Stimulated activated naive CD8-positive, alpha-beta T cell treated with anti-CD3 and anti-CD28 coated beads, Interleukin-15, Interleukin-2, amounts not matched to agents 100 ng/mL and 50 ng/mL, for 24 hours (primary cell): ENCODE data around the gene ABCD3.

Source experiments
- H3K27ac Mint-ChIP-seq: one replicate; pipeline ENCODE4 v1.8.0; 2021; ENCODE audit warnings: mild to moderate bottlenecking, mixed read lengths
- H3K27me3 Mint-ChIP-seq: one replicate; pipeline ENCODE4 v1.8.0; 2021; ENCODE audit warnings: mixed read lengths
- H3K36me3 Mint-ChIP-seq: one replicate; pipeline ENCODE4 v1.8.0; 2021; ENCODE audit warnings: low read depth, mixed read lengths
- H3K4me1 Mint-ChIP-seq: one replicate; pipeline ENCODE4 v1.8.0; 2021; ENCODE audit warnings: low read depth, mixed read lengths
- H3K4me3 Mint-ChIP-seq: one replicate; pipeline ENCODE4 v1.8.0; 2021; ENCODE audit warnings: mild to moderate bottlenecking, mixed read lengths
- H3K9me3 Mint-ChIP-seq: one replicate; pipeline ENCODE4 v1.8.0; 2021; ENCODE audit warnings: mixed read lengths

The ABCD3 gene

GRCh38 chr1:94539496-94539895 is 121.3 kb downstream of the ABCD3 start:
- Mint-ChIP-seq H3K4me3 (no peak overlapping the region), H3K27ac (no peak overlapping the region), H3K36me3 (no peaks in the 10 kb centered on the region), H3K4me1 (peaks cover 14% of the 10 kb centered on the region), H3K9me3 (no peaks in the 10 kb centered on the region), H3K27me3 (peaks cover 67% of the 10 kb centered on the region)

- Mint-ChIP-seq H3K36me3 (no peaks in the 10 kb centered on the region), H3K4me1 (peaks cover 14% of the 10 kb centered on the region), H3K27ac (no peak overlapping the region), H3K9me3 (no peaks in the 10 kb centered on the region), H3K27me3 (peaks cover 71% of the 10 kb centered on the region), H3K4me3 (peak overlapping the region; percentile 65)
Observed at GRCh38 chr1:94540440-94541245, 122.5 kb downstream of the ABCD3 start.

- Mint-ChIP-seq H3K4me3 (peak within 1 kb of the TSS; percentile 83), H3K27ac (peak within 1 kb of the TSS; percentile 55), H3K36me3 (no peaks in the 10 kb centered on the region), H3K27me3 (peaks cover 76% of the 10 kb centered on the region), H3K9me3 (no peaks in the 10 kb centered on the region), H3K4me1 (peaks cover 14% of the 10 kb centered on the region)
Observed at GRCh38 chr1:94541246-94542087, 123.3 kb downstream of the ABCD3 start, which contains the start of gene F3. TSS of gene F3 (minus strand) at chr1:94541759. CDS start at chr1:94541636, 123 bp downstream.

GRCh38 chr1:94542088-94542870 is 124.1 kb downstream of the ABCD3 start:
- H3K4me1 Mint-ChIP-seq = peaks cover 14% of the 10 kb centered on the region
- peak overlapping the region; percentile 83 for H3K4me3 Mint-ChIP-seq
- no peaks in the 10 kb centered on the region for H3K9me3 Mint-ChIP-seq
- H3K27ac Mint-ChIP-seq = peak overlapping the region; percentile 55
- H3K36me3 Mint-ChIP-seq = no peaks in the 10 kb centered on the region
- peaks cover 82% of the 10 kb centered on the region for H3K27me3 Mint-ChIP-seq

GRCh38 chr1:94543001-94543400 is 124.8 kb downstream of the ABCD3 start:
- H3K36me3 Mint-ChIP-seq = no peaks in the 10 kb centered on the region
- no peaks in the 10 kb centered on the region for H3K9me3 Mint-ChIP-seq
- peaks cover 14% of the 10 kb centered on the region for H3K4me1 Mint-ChIP-seq
- no peak overlapping the region for H3K27ac Mint-ChIP-seq
- peak overlapping the region; percentile 83 for H3K4me3 Mint-ChIP-seq
- peaks cover 81% of the 10 kb centered on the region for H3K27me3 Mint-ChIP-seq

GRCh38 chr1:94543893-94544635 is 125.9 kb downstream of the ABCD3 start:
- Mint-ChIP-seq H3K27ac (no peak overlapping the region), H3K36me3 (no peaks in the 10 kb centered on the region), H3K9me3 (no peaks in the 10 kb centered on the region), H3K27me3 (peaks cover 74% of the 10 kb centered on the region), H3K4me3 (no peak overlapping the region), H3K4me1 (peaks cover 14% of the 10 kb centered on the region)

GRCh38 chr1:94544706-94545490 is 126.7 kb downstream of the ABCD3 start:
- H3K4me3 Mint-ChIP-seq = no peak overlapping the region
- peaks cover 14% of the 10 kb centered on the region for H3K4me1 Mint-ChIP-seq
- H3K36me3 Mint-ChIP-seq = no peaks in the 10 kb centered on the region
- H3K27ac Mint-ChIP-seq = no peak overlapping the region
- peaks cover 66% of the 10 kb centered on the region for H3K27me3 Mint-ChIP-seq
- H3K9me3 Mint-ChIP-seq = no peaks in the 10 kb centered on the region

- no peaks in the 10 kb centered on the region for H3K9me3 Mint-ChIP-seq
- no peaks in the 10 kb centered on the region for H3K4me1 Mint-ChIP-seq
- no peaks in the 10 kb centered on the region for H3K36me3 Mint-ChIP-seq
- no peak overlapping the region for H3K27ac Mint-ChIP-seq
- H3K4me3 Mint-ChIP-seq = no peak overlapping the region
- H3K27me3 Mint-ChIP-seq = peaks cover 33% of the 10 kb centered on the region
Observed at GRCh38 chr1:94549706-94550105, 131.5 kb downstream of the ABCD3 start.

GRCh38 chr1:94550396-94550795 is 132.2 kb downstream of the ABCD3 start:
- Mint-ChIP-seq H3K27me3 (peaks cover 27% of the 10 kb centered on the region), H3K4me3 (no peak overlapping the region), H3K4me1 (no peaks in the 10 kb centered on the region), H3K9me3 (no peaks in the 10 kb centered on the region), H3K36me3 (no peaks in the 10 kb centered on the region), H3K27ac (no peak overlapping the region)

- Mint-ChIP-seq H3K4me1 (no peaks in the 10 kb centered on the region), H3K9me3 (no peaks in the 10 kb centered on the region), H3K27me3 (peaks cover 27% of the 10 kb centered on the region), H3K4me3 (no peak overlapping the region), H3K27ac (no peak overlapping the region), H3K36me3 (no peaks in the 10 kb centered on the region)
Observed at GRCh38 chr1:94550800-94551241, 132.6 kb downstream of the ABCD3 start.

- H3K4me1 Mint-ChIP-seq = no peaks in the 10 kb centered on the region
- no peaks in the 10 kb centered on the region for H3K9me3 Mint-ChIP-seq
- H3K27me3 Mint-ChIP-seq = peaks cover 22% of the 10 kb centered on the region
- H3K27ac Mint-ChIP-seq = no peak overlapping the region
- H3K36me3 Mint-ChIP-seq = no peaks in the 10 kb centered on the region
- H3K4me3 Mint-ChIP-seq = no peak overlapping the region
Observed at GRCh38 chr1:94551449-94551848, 133.3 kb downstream of the ABCD3 start.

- H3K4me1 Mint-ChIP-seq = no peaks in the 10 kb centered on the region
- no peaks in the 10 kb centered on the region for H3K9me3 Mint-ChIP-seq
- peaks cover 15% of the 10 kb centered on the region for H3K27me3 Mint-ChIP-seq
- H3K36me3 Mint-ChIP-seq = no peaks in the 10 kb centered on the region
- no peak overlapping the region for H3K27ac Mint-ChIP-seq
- no peak overlapping the region for H3K4me3 Mint-ChIP-seq
Observed at GRCh38 chr1:94552071-94552586, 133.9 kb downstream of the ABCD3 start.

GRCh38 chr1:94553323-94553730 is 135.1 kb downstream of the ABCD3 start:
- no peaks in the 10 kb centered on the region for H3K9me3 Mint-ChIP-seq
- no peak overlapping the region for H3K4me3 Mint-ChIP-seq
- no peaks in the 10 kb centered on the region for H3K36me3 Mint-ChIP-seq
- no peak overlapping the region for H3K27ac Mint-ChIP-seq
- no peaks in the 10 kb centered on the region for H3K4me1 Mint-ChIP-seq
- H3K27me3 Mint-ChIP-seq = peaks cover 12% of the 10 kb centered on the region
